Suppressor macrophage treated with lipopolysaccharide for 1 hour (primary cell): ENCODE results near the gene SMTNL1.
A peak's percentile ranks its signal among the peaks of the same experiment; 100 is the strongest.

ENCODE experiments used
- DNase-seq, 3 donors: peaks; one replicate each; pipeline ENCODE4 v3.0.0-alpha.2; 2020 to 2022

SMTNL1 gene

GRCh38 chr11:57546869-57547475 is 9.6 kb downstream of the SMTNL1 start:
- DNase-seq, result peak; percentile 36 to 80 (median 51)

- DNase-seq, result peak; percentile 50 to 61 (median 54)
These were observed 10.5 kb downstream of the SMTNL1 start for GRCh38 chr11:57547854-57548377.

GRCh38 chr11:57549983-57550382 is 12.6 kb downstream of the SMTNL1 start:
- DNase-seq, result no peak

- DNase-seq, result no peak
These were observed 14.5 kb downstream of the SMTNL1 start for GRCh38 chr11:57551941-57552340.

GRCh38 chr11:57552479-57552878 is 15.1 kb downstream of the SMTNL1 start:
- DNase-seq, result no peak

GRCh38 chr11:57555393-57555792 is 18.0 kb downstream of the SMTNL1 start:
- DNase-seq, result no peak

GRCh38 chr11:57556041-57556440 is 18.6 kb downstream of the SMTNL1 start:
- DNase-seq, result no peak

- no peak for DNase-seq
These were observed 22.8 kb downstream of the SMTNL1 start for GRCh38 chr11:57560146-57560545.

- no peak for DNase-seq
These were observed 25.2 kb downstream of the SMTNL1 start for GRCh38 chr11:57562596-57562995.

GRCh38 chr11:57566005-57566904 is 28.9 kb downstream of the SMTNL1 start:
- DNase-seq, result peak; percentile 85 to 96 (median 91)

- DNase-seq, result peak; percentile 54 to 69 (median 67)
These were observed 29.6 kb downstream of the SMTNL1 start for GRCh38 chr11:57566905-57567514.

GRCh38 chr11:57567515-57568329 is 30.3 kb downstream of the SMTNL1 start, which contains the start of gene UBE2L6:
Gene UBE2L6 (minus strand): TSS chr11:57567672. CDS start chr11:57567611, 61 bp downstream.
- DNase-seq, result peak; percentile 50 to 82 (median 60)

GRCh38 chr11:57568330-57568766 is 31.0 kb downstream of the SMTNL1 start:
- peak; percentile 92 to 95 (median 95) for DNase-seq

- DNase-seq, result peak; percentile 41 to 48 (median 47)
These were observed 34.2 kb downstream of the SMTNL1 start for GRCh38 chr11:57571606-57572005.

GRCh38 chr11:57574061-57574460 is 36.7 kb downstream of the SMTNL1 start:
- DNase-seq, result no peak

- no peak for DNase-seq
These were observed 46.9 kb downstream of the SMTNL1 start for GRCh38 chr11:57584341-57584740.

GRCh38 chr11:57585301-57585700 is 47.9 kb downstream of the SMTNL1 start:
- peak; percentile 27 to 51 (median 47) for DNase-seq

- DNase-seq, result peak; percentile 39 to 51 (median 43)
These were observed 49.4 kb downstream of the SMTNL1 start for GRCh38 chr11:57586711-57587245.

- DNase-seq, result peak; percentile 39 to 46 (median 44)
These were observed 50.8 kb downstream of the SMTNL1 start for GRCh38 chr11:57588046-57588710.

GRCh38 chr11:57596266-57596885 is 59.0 kb downstream of the SMTNL1 start:
- no peak for DNase-seq

GRCh38 chr11:57597461-57597915 is 60.1 kb downstream of the SMTNL1 start, which contains the start of gene SERPING1:
Gene SERPING1 (plus strand): TSS chr11:57597685. CDS start chr11:57598271, 586 bp downstream.
- DNase-seq, result peak in 1 of 3 donors; percentile 17
